SU-DHL-6 (cell line): ENCODE measurements around the gene PCDHGB1.

ENCODE experiments used
- H2AFZ ChIP-seq: fragments of 200-600 bp; sonication (generic); 2 replicates; pipeline ENCODE4 v1.6.1; 2014; ENCODE audit warnings: low read depth, mild to moderate bottlenecking, moderate library complexity, mixed read lengths, antibody characterized with exemption, low read length; ENCODE audit not compliant: severe bottlenecking
- H3F3A ChIP-seq: fragments of 200-600 bp; shearing (Covaris generic); 2 replicates; pipeline ENCODE4 v1.6.0; 2016; ENCODE audit warnings: antibody characterized with exemption, mild to moderate bottlenecking; ENCODE audit not compliant: insufficient read depth
- H3K27ac ChIP-seq: fragments of 200-600 bp; sonication (generic); 2 replicates; pipeline ENCODE4 v1.5.1; 2016; ENCODE audit warnings: low read depth, mild to moderate bottlenecking, low read length, moderate library complexity, mixed read lengths
- H3K27me3 ChIP-seq: fragments of 200-600 bp; sonication (generic), shearing (Covaris generic); 2 replicates; pipeline ENCODE4 v1.6.0; 2014; ENCODE audit warnings: mild to moderate bottlenecking, low read length
- H3K36me3 ChIP-seq: fragments of 200-600 bp; sonication (generic); 2 replicates; pipeline ENCODE4 v1.6.1; 2014; ENCODE audit warnings: mild to moderate bottlenecking, low read length, mixed read lengths
- H3K4me2 ChIP-seq: fragments of 300-600, 200-600 bp; shearing (Covaris generic), sonication (generic); 2 replicates; pipeline ENCODE4 v1.6.0; 2014; ENCODE audit warnings: low read length, low read depth, mild to moderate bottlenecking; ENCODE audit not compliant: poor library complexity, severe bottlenecking
- H3K4me3 ChIP-seq: fragments of 200-600 bp; sonication (generic); 2 replicates; pipeline ENCODE4 v1.5.1; 2014; ENCODE audit warnings: antibody characterized with exemption, low read length, mild to moderate bottlenecking, mixed read lengths; ENCODE audit not compliant: insufficient read depth, poor library complexity, severe bottlenecking
- H3K79me2 ChIP-seq: fragments of 200-600 bp; sonication (generic); 2 replicates; pipeline ENCODE4 v1.6.1; 2014; ENCODE audit warnings: mild to moderate bottlenecking, low read length, moderate library complexity; ENCODE audit not compliant: insufficient read depth
- H3K9ac ChIP-seq: fragments of 200-600 bp; sonication (generic); 2 replicates; pipeline ENCODE4 v1.7.0; 2014; ENCODE audit warnings: mild to moderate bottlenecking, low read length
- H3K9me2 ChIP-seq: fragments of 200-600 bp; sonication (generic); replicated peaks from 2 replicates; pipeline ENCODE4 v1.6.1; 2014; ENCODE audit warnings: low read length; ENCODE audit not compliant: insufficient read depth
- H3K9me3 ChIP-seq: fragments of 200-600 bp; sonication (generic); 2 replicates; pipeline ENCODE4 v1.6.1; 2014; ENCODE audit warnings: low read length, mixed read lengths; ENCODE audit not compliant: insufficient read depth
- H4K20me1 ChIP-seq: fragments of 200-600 bp; sonication (generic); 2 replicates; pipeline ENCODE4 v1.6.1; 2014; ENCODE audit warnings: low read depth, mild to moderate bottlenecking, antibody characterized with exemption, low read length, moderate library complexity, mixed read lengths
- EZH2phosphoT487 ChIP-seq: fragments of 200-600 bp; sonication (generic), shearing (Covaris generic); conservative IDR thresholded peaks from 2 replicates; pipeline ENCODE4 v1.6.1; 2018; ENCODE audit warnings: mild to moderate bottlenecking, antibody characterized with exemption, low read length, moderate library complexity, mixed read lengths
- TF ChIP-seq, protein P1 (sequence below): fragments of 200-600 bp; sonication (generic); IDR thresholded peaks from one replicate; pipeline ENCODE4 v1.5.1; 2017; ENCODE audit warnings: antibody characterized with exemption, mild to moderate bottlenecking, low read length, moderate library complexity; ENCODE audit not compliant: insufficient read depth, poor library complexity, severe bottlenecking

PCDHGB1 gene

DNA sequence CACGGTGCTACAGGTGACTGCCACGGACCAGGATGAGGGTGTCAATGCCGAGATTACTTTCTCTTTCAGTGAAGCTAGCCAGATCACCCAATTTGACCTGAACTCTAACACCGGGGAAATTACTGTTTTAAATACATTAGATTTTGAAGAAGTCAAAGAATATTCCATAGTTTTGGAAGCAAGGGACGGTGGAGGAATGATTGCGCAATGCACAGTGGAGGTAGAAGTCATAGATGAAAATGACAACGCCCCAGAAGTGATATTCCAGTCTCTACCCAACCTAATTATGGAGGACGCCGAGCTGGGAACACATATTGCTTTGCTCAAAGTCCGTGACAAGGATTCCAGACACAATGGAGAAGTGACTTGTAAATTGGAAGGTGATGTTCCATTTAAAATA, 38.8 kb downstream of the PCDHGB1 start:
- Histone ChIP-seq H3K27me3 (no peaks in the 10 kb centered on the region), H3K79me2 (no peaks in the 10 kb centered on the region), H3K27ac (no peak overlapping the region), H4K20me1 (no peaks in the 10 kb centered on the region), H3F3A (no peaks in the 10 kb centered on the region; the same call in 1 of the 2 replicates), H3K9me3 (peaks cover 18% of the 10 kb centered on the region; the same call in 1 of the 2 replicates), H3K4me3 (no peak overlapping the region), H3K36me3 (0 out of 2 replicates have a peak, but pooled peaks cover 3% of the 10 kb centered on the region), H3K9me2 (no peaks in the 10 kb centered on the region), H3K4me2 (no peak overlapping the region), H3K9ac (no peak overlapping the region), H2AFZ (no peak overlapping the region)
- TF ChIP-seq EZH2phosphoT487: no peak
- TF ChIP-seq, protein P1, sequence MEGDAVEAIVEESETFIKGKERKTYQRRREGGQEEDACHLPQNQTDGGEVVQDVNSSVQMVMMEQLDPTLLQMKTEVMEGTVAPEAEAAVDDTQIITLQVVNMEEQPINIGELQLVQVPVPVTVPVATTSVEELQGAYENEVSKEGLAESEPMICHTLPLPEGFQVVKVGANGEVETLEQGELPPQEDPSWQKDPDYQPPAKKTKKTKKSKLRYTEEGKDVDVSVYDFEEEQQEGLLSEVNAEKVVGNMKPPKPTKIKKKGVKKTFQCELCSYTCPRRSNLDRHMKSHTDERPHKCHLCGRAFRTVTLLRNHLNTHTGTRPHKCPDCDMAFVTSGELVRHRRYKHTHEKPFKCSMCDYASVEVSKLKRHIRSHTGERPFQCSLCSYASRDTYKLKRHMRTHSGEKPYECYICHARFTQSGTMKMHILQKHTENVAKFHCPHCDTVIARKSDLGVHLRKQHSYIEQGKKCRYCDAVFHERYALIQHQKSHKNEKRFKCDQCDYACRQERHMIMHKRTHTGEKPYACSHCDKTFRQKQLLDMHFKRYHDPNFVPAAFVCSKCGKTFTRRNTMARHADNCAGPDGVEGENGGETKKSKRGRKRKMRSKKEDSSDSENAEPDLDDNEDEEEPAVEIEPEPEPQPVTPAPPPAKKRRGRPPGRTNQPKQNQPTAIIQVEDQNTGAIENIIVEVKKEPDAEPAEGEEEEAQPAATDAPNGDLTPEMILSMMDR: no peak

DNA sequence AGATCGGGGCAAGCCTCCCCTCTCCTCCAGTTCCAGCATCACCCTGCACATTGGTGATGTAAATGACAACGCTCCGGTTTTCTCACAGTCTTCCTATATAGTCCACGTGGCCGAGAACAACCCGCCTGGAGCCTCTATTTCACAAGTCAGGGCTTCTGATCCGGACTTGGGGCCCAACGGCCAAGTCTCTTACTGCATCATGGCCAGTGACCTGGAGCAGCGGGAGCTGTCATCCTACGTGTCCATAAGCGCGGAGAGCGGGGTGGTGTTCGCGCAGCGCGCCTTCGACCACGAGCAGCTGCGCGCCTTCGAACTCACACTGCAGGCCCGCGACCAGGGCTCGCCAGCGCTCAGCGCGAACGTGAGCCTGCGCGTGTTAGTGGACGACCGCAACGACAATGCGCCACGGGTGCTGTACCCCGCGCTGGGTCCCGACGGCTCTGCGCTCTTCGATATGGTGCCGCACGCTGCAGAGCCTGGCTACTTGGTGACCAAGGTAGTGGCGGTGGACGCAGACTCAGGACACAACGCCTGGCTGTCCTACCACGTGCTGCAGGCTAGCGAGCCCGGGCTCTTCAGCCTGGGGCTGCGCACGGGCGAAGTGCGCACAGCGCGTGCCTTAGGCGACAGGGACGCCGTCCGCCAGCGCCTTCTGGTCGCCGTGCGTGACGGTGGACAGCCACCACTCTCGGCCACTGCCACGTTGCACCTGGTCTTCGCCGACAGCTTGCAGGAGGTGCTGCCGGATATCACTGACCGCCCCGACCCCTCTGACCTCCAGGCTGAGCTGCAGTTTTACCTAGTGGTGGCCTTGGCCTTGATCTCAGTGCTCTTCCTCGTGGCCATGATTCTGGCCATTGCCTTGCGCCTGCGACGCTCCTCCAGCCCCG, 39.5 kb downstream of the PCDHGB1 start:
- H2AFZ ChIP-seq: no peak overlapping the region
- TF ChIP-seq, protein P1: no peak
- no peak for TF ChIP-seq EZH2phosphoT487
- no peak overlapping the region for H3K9ac ChIP-seq
- H3K4me3 ChIP-seq: no peak overlapping the region
- no peaks in the 10 kb centered on the region for H3K27me3 ChIP-seq
- H3K9me3 ChIP-seq: peaks cover 15% of the 10 kb centered on the region; the same call in 1 of the 2 replicates
- H3K79me2 ChIP-seq: no peaks in the 10 kb centered on the region
- H4K20me1 ChIP-seq: no peaks in the 10 kb centered on the region
- H3K36me3 ChIP-seq: 0 out of 2 replicates have a peak, but pooled peaks cover 3% of the 10 kb centered on the region
- no peak overlapping the region for H3K27ac ChIP-seq
- no peaks in the 10 kb centered on the region for H3K9me2 ChIP-seq
- no peak overlapping the region for H3K4me2 ChIP-seq
- no peaks in the 10 kb centered on the region; the same call in 1 of the 2 replicates for H3F3A ChIP-seq

DNA sequence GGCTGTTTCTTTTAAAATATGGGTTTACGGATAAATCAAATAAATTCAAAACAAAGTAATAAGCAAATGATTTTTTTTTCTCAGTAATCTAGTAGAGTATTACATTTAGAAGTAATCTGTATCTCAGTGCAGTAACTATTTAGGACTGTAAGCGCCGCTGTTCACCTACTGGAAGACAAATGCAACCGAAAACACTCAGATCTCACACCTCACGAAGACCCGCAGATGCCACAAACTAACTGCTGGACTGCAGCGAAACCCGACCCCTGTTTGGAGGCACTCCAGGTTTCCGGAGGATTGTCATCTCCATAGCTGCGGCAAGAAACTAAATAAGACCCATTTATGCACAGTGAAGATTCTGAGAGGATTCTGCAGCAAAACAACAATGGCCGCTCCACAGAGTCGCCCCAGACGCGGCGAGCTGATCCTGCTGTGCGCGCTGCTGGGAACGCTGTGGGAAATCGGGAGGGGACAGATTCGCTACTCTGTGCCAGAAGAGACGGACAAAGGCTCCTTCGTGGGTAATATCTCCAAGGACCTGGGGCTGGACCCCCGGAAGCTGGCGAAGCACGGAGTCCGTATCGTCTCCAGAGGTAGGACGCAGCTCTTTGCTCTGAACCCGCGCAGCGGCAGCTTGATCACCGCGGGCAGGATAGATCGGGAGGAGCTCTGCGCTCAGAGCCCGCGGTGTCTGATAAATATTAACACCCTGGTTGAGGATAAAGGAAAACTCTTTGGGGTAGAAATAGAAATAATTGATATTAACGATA, 42.7 kb downstream of the PCDHGB1 start, which contains the start of gene PCDHGA8:
TSS of gene PCDHGA8 (plus strand) at position 205 of the 770 bp plus-strand sequence. CDS start at position 386, 181 bp downstream.
- Histone ChIP-seq H3K4me2 (peak within 1 kb of the TSS; percentile 14), H3K9ac (no peak within 1 kb of the TSS), H3K4me3 (no peak within 1 kb of the TSS), H3K27me3 (no peaks in the 10 kb centered on the region), H2AFZ (no peak within 1 kb of the TSS), H3K36me3 (no peaks in the 10 kb centered on the region), H3K9me2 (no peaks in the 10 kb centered on the region), H3F3A (no peaks in the 10 kb centered on the region; the same call in none of the 2 replicates), H3K27ac (no peak within 1 kb of the TSS), H4K20me1 (no peaks in the 10 kb centered on the region), H3K9me3 (no peaks in the 10 kb centered on the region; the same call in 1 of the 2 replicates), H3K79me2 (no peaks in the 10 kb centered on the region)
- TF ChIP-seq, protein P1: peak; percentile 20
- no peak for TF ChIP-seq EZH2phosphoT487
